ENCODE data around the gene ROR2. TPM values are rescaled to one million over a fixed set of nuclear protein-coding genes. Genes with fewer than 3 reads are reported as not detected.

The ROR2 gene
- total and polyA plus RNA-seq, 2 experiments from 2014 or later: 8.1 to 18.8 TPM

DNA sequence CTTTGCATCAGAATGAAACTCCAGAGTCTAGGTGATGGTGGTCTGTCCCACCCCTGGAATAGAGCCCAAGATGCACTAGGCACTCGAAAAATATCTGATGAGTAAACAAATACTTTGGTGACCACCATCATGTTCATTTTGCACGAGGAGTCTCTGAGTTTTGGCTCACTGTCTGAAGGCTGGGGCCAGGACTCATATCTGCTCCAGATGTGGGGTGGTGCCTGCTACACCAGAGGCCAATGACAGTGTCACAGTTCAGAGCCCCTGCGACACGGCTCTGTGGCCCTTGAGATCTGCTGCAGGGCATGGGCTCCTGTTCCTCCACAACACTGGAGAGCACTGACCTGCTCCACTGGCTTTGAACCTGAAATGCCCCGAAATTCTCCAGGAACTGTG, 164.6 kb downstream of the ROR2 start (continued):
- TF ChIP-seq, protein P1, sequence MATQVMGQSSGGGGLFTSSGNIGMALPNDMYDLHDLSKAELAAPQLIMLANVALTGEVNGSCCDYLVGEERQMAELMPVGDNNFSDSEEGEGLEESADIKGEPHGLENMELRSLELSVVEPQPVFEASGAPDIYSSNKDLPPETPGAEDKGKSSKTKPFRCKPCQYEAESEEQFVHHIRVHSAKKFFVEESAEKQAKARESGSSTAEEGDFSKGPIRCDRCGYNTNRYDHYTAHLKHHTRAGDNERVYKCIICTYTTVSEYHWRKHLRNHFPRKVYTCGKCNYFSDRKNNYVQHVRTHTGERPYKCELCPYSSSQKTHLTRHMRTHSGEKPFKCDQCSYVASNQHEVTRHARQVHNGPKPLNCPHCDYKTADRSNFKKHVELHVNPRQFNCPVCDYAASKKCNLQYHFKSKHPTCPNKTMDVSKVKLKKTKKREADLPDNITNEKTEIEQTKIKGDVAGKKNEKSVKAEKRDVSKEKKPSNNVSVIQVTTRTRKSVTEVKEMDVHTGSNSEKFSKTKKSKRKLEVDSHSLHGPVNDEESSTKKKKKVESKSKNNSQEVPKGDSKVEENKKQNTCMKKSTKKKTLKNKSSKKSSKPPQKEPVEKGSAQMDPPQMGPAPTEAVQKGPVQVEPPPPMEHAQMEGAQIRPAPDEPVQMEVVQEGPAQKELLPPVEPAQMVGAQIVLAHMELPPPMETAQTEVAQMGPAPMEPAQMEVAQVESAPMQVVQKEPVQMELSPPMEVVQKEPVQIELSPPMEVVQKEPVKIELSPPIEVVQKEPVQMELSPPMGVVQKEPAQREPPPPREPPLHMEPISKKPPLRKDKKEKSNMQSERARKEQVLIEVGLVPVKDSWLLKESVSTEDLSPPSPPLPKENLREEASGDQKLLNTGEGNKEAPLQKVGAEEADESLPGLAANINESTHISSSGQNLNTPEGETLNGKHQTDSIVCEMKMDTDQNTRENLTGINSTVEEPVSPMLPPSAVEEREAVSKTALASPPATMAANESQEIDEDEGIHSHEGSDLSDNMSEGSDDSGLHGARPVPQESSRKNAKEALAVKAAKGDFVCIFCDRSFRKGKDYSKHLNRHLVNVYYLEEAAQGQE (IDR thresholded peaks at IDR 0.05; ENCODE audit: unreplicated experiment): no peak
- TF ChIP-seq ZNF331 (CRISPR knock-in tag; IDR thresholded peaks at IDR 0.05; ENCODE audit: low read depth) (no peak), CTCF (conservative IDR thresholded peaks at IDR 0.05; ENCODE audit: low read depth in 2 of 2) (no peak), NANOG (IDR thresholded peaks at IDR 0.05; ENCODE audit: borderline replicate concordance) (no peak), EZH2 (IDR thresholded peaks at IDR 0.05; ENCODE audit: low read depth, unreplicated experiment) (no peak), CREB1 (CRISPR knock-in tag; IDR thresholded peaks at IDR 0.05; ENCODE audit: low read depth) (no peak), POLR2AphosphoS5 (IDR thresholded peaks at IDR 0.05; ENCODE audit: low read depth) (no peak)
- TF ChIP-seq, protein P2, sequence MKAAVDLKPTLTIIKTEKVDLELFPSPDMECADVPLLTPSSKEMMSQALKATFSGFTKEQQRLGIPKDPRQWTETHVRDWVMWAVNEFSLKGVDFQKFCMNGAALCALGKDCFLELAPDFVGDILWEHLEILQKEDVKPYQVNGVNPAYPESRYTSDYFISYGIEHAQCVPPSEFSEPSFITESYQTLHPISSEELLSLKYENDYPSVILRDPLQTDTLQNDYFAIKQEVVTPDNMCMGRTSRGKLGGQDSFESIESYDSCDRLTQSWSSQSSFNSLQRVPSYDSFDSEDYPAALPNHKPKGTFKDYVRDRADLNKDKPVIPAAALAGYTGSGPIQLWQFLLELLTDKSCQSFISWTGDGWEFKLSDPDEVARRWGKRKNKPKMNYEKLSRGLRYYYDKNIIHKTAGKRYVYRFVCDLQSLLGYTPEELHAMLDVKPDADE (IDR thresholded peaks at IDR 0.05): no peak

- no peak overlapping the region for H3K4me2 ChIP-seq
- ATAC-seq (no peak), DNase-seq (ENCODE audit: low spot score) (no peak)
- H3K27ac ChIP-seq (ENCODE audit: low read depth): no peak overlapping the region
- no peak overlapping the region for H3K4me3 ChIP-seq
- no peaks in the 10 kb centered on the region for H3K79me2 ChIP-seq (replicated peaks; ENCODE audit: insufficient read depth)
- no peaks in the 10 kb centered on the region for H3K9me2 ChIP-seq (ENCODE audit: insufficient read depth)
- Mint-ChIP-seq H3K27ac (no peak overlapping the region), H3K27me3 (ENCODE audit: insufficient read depth, low read depth, poor library complexity) (peaks cover 5% of the 10 kb centered on the region), H3K4me3 (no peak overlapping the region), H3K4me1 (peaks cover 15% of the 10 kb centered on the region; the same call in 2 of the 3 replicates), H3K9me3 (peaks cover 6% of the 10 kb centered on the region), H3K36me3 (ENCODE audit: low read depth) (no peaks in the 10 kb centered on the region; the same call in 2 of the 3 replicates)
- no peak overlapping the region for H2AFZ ChIP-seq
- H3F3A ChIP-seq (replicated peaks; ENCODE audit: low read depth): no peaks in the 10 kb centered on the region
- no peaks in the 10 kb centered on the region for H3K36me3 ChIP-seq (ENCODE audit: insufficient read depth)
- H4K20me1 ChIP-seq (replicated peaks; ENCODE audit: insufficient read depth): no peaks in the 10 kb centered on the region
- H3K27me3 ChIP-seq (ENCODE audit: insufficient read depth): no peaks in the 10 kb centered on the region
- H3K4me1 ChIP-seq (ENCODE audit: insufficient read depth): peaks cover 8% of the 10 kb centered on the region
- TF ChIP-seq EZH2phosphoT487 (IDR thresholded peaks at IDR 0.05; ENCODE audit: unreplicated experiment): no peak
- TF ChIP-seq POLR2AphosphoS5 (IDR thresholded peaks at IDR 0.05; ENCODE audit: low read depth): no peak
Observed at GRCh38 chr9:91784673-91785446, 165.2 kb downstream of the ROR2 start.

Data from GM23338 (cell line).